Ishikawa (cell line): Measurements from ENCODE around the gene PIP5K1C.

Experiments
- CEBPB ChIP-seq: IDR thresholded peaks from 2 replicates; pipeline ENCODE4 v1.6.1; 2012
- EGR1 ChIP-seq: IDR thresholded peaks from 2 replicates; pipeline ENCODE4 v1.6.1; 2012
- EP300 ChIP-seq: IDR thresholded peaks from 2 replicates; pipeline ENCODE4 v1.6.1; 2012; ENCODE audit warnings: borderline replicate concordance
- FOXM1 ChIP-seq: IDR thresholded peaks from 2 replicates; pipeline ENCODE4 v1.6.1; 2012; ENCODE audit warnings: low read depth, borderline replicate concordance
- TEAD4 ChIP-seq: IDR thresholded peaks from 2 replicates; pipeline ENCODE4 v1.6.1; 2012
- YY1 ChIP-seq: IDR thresholded peaks from 2 replicates; pipeline ENCODE4 v1.6.1; 2012; ENCODE audit warnings: low read depth
- ZBTB7A ChIP-seq: IDR thresholded peaks from 2 replicates; pipeline ENCODE4 v1.6.1; 2012; ENCODE audit warnings: low read depth
- TF ChIP-seq, protein P1 (sequence below): IDR thresholded peaks from 2 replicates; pipeline ENCODE4 v1.6.1; 2012

DNA sequence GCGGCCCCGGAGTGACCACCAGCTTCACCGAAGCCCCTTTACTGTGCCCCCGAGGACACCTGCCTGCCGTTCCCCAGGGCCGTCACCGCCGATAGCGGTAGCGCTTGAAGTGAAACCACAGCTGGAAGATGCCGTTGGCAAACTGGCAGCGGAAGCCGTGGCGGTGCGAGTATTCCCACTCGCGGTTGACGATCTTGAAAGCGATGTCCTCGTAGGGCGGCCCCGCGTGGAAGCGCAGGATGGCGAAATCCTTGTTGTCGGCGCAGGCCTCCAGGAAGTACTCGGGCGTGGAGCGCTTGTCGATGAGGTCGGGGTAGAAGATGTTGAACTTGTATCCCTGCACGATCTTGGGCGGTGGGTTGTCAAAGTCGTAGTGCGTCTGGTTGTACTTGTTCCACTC, 88.4 kb downstream of the PIP5K1C start:
- TF ChIP-seq, protein P1, sequence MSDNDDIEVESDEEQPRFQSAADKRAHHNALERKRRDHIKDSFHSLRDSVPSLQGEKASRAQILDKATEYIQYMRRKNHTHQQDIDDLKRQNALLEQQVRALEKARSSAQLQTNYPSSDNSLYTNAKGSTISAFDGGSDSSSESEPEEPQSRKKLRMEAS: no peak
- TF ChIP-seq YY1 (no peak), FOXM1 (no peak), TEAD4 (no peak), ZBTB7A (no peak), CEBPB (no peak), EP300 (no peak), EGR1 (no peak)
